GM12878 (cell line): ENCODE data around the gene CUL5. TPM values are rescaled to one million over a fixed set of nuclear protein-coding genes. Genes with fewer than 3 reads are reported as not detected.

Experiments
- ATAC-seq: fragments of 200-7000 bp; cut with Tn5 transposase; 3 replicates; pipeline ENCODE4 v1.9.1; 2020; ENCODE audit warnings: mild to moderate bottlenecking, moderate library complexity
- BruUV-seq: library from RNA; stranded (reverse); fragments of 400-500 nt; replicated peaks from 2 replicates; lab custom pipeline; 2021; lab: Mats Ljungman, UMichigan
- CTCF ChIA-PET: fragments of 300-600 bp; sonication (Branson Sonifier 250); formaldehyde crosslinking; extraction: SDS; loops from one replicate; lab custom pipeline; 2021; ENCODE audit warnings: inconsistent platforms; lab: Yijun Ruan, JAX
- POLR2A ChIA-PET: fragments of 350-600 bp; formaldehyde crosslinking; extraction: SDS; loops from one replicate; lab custom pipeline; 2021; ENCODE audit warnings: inconsistent platforms; lab: Charles Lee
- RAD21 ChIA-PET: fragments of 300-600 bp; sonication (Branson Sonifier 250); formaldehyde crosslinking; loops from one replicate; lab custom pipeline; 2023; ENCODE audit warnings: antibody characterized with exemption; ENCODE audit not compliant: unreplicated experiment; lab: Charles Lee
- SMC1A ChIA-PET: fragments of 300-600 bp; sonication (Branson Sonifier 250); formaldehyde crosslinking; loops from one replicate; lab custom pipeline; 2023; ENCODE audit not compliant: unreplicated experiment, uncharacterized antibody; lab: Charles Lee
- DNase-seq: peaks from one replicate; pipeline ENCODE4 v3.0.0-alpha.2; 2011; ENCODE audit warnings: low read depth, low spot score
- FAIRE-seq: peaks from 3 replicates; lab custom pipeline; 2011; peaks lifted over from hg19 to GRCh38; lab: Jason Lieb, UNC
- H2AFZ ChIP-seq: 2 replicates; pipeline ENCODE4 v1.6.0; 2011; ENCODE audit warnings: low read depth, low read length, control low read depth; ENCODE audit not compliant: control insufficient read depth
- H3K27ac ChIP-seq: 2 replicates; pipeline ENCODE4 v1.5.1; 2011; ENCODE audit warnings: control low read depth; ENCODE audit not compliant: control insufficient read depth, insufficient read depth
- H3K27me3 ChIP-seq, 2 experiments: replicated peaks in 1 of 2; 2 replicates each; pipeline versions ENCODE4 v1.6.0 to v1.6.1; 2011; ENCODE audit warnings: low read length in 1 of 2; ENCODE audit not compliant: control insufficient read depth in 2 of 2, insufficient read depth in 2 of 2
- H3K36me3 ChIP-seq, 2 experiments: 2 replicates each; pipeline ENCODE4 v1.5.1; 2011; ENCODE audit warnings: low read length in 1 of 2; ENCODE audit not compliant: control insufficient read depth in 2 of 2, insufficient read depth in 2 of 2
- H3K4me1 ChIP-seq: 2 replicates; pipeline ENCODE4 v1.6.1; 2011; ENCODE audit warnings: mild to moderate bottlenecking, low read length, moderate library complexity, mixed read lengths; ENCODE audit not compliant: control insufficient read depth, insufficient read depth
- H3K4me2 ChIP-seq: 2 replicates; pipeline ENCODE4 v1.6.0; 2011; ENCODE audit warnings: control low read depth; ENCODE audit not compliant: control insufficient read depth, insufficient read depth
- H3K4me3 ChIP-seq: fragments of 200-600 bp; sonication (generic); 2 replicates; pipeline ENCODE4 v1.5.1; 2016
- H3K79me2 ChIP-seq: 2 replicates; pipeline ENCODE4 v1.6.0; 2011; ENCODE audit warnings: low read length; ENCODE audit not compliant: control insufficient read depth, insufficient read depth
- H3K9ac ChIP-seq: 2 replicates; pipeline ENCODE4 v1.8.0; 2011; ENCODE audit warnings: low read length, control low read depth, mixed read lengths; ENCODE audit not compliant: control insufficient read depth, insufficient read depth
- H3K9me3 ChIP-seq: replicated peaks from 3 replicates; pipeline ENCODE4 v1.5.1; 2011; ENCODE audit warnings: mild to moderate bottlenecking, low read length; ENCODE audit not compliant: control insufficient read depth, insufficient read depth
- H4K20me1 ChIP-seq: 2 replicates; pipeline ENCODE4 v1.6.0; 2011; ENCODE audit not compliant: control insufficient read depth, insufficient read depth
- CEBPZ ChIP-seq: fragments of 150-350 bp; IDR thresholded peaks from 2 replicates; pipeline ENCODE4 v1.6.1; 2016; ENCODE audit warnings: low read depth, low read length
- EGR1 ChIP-seq, 2 experiments: IDR thresholded peaks; 1 replicate in 1 of 2; 2 replicates in 1 of 2; pipeline ENCODE4 v1.6.1; 2011 to 2012; ENCODE audit warnings: low read depth in 2 of 2, low read length in 2 of 2, borderline replicate concordance in 1 of 2, mild to moderate bottlenecking in 1 of 2, moderate library complexity in 1 of 2
- MEF2A ChIP-seq: IDR thresholded peaks from 2 replicates; pipeline ENCODE4 v1.6.1; 2011; ENCODE audit warnings: low read depth, mild to moderate bottlenecking, low read length, moderate library complexity; ENCODE audit not compliant: insufficient read depth
- PAX8 ChIP-seq: fragments of 450-650 bp; IDR thresholded peaks from 2 replicates; pipeline ENCODE4 v1.6.1; 2017; ENCODE audit warnings: mild to moderate bottlenecking, moderate library complexity
- PKNOX1 ChIP-seq: fragments of 450-650 bp; IDR thresholded peaks from 2 replicates; pipeline ENCODE4 v1.6.1; 2016; ENCODE audit warnings: mild to moderate bottlenecking
- POU2F2 ChIP-seq: IDR thresholded peaks from 3 replicates; pipeline ENCODE4 v1.6.1; 2011; ENCODE audit warnings: low read depth, mild to moderate bottlenecking, low read length, borderline replicate concordance
- SMAD5 ChIP-seq: IDR thresholded peaks from 2 replicates; pipeline ENCODE4 v1.6.1; 2016; ENCODE audit warnings: antibody characterized with exemption, low read depth
- SMC3 ChIP-seq: IDR thresholded peaks from 2 replicates; pipeline ENCODE4 v1.6.1; 2011; ENCODE audit warnings: low read length, improper control_type of control experiment, borderline replicate concordance
- YBX1 ChIP-seq: fragments of 450-650 bp; IDR thresholded peaks from 2 replicates; pipeline ENCODE4 v1.6.1; 2016; ENCODE audit warnings: antibody characterized with exemption
- ZZZ3 ChIP-seq: IDR thresholded peaks from 2 replicates; pipeline ENCODE4 v1.6.1; 2011; ENCODE audit warnings: low read depth; ENCODE audit not compliant: control insufficient read depth, insufficient read length
- WGBS: methylation state at CpG from one replicate; pipeline ENCODE4 v1.1.6; 2016; ENCODE audit warnings: low lambda C conversion rate; ENCODE audit not compliant: insufficient replicate concordance, insufficient coverage; ENCODE audit errors: missing lambda C conversion rate; 5-methylcytosine and 5-hydroxymethylcytosine counted together
- in situ Hi-C: fragments of 300-500 bp; cut with MboI; formaldehyde crosslinking; loops from 9 replicates; pipeline ENCODE4 v1.14.3; 2018; ENCODE audit warnings: mixed read lengths
- intact Hi-C: fragments of 100-400 bp; cut with micrococcal nuclease; formaldehyde crosslinking; loops from one replicate; pipeline ENCODE4 v1.14.2; 2022; ENCODE audit not compliant: unreplicated experiment
- polyA plus RNA-seq, 11 experiments: library from polyadenylated mRNA; depleted of rRNA in 4 of 11; unstranded in 6 of 11; stranded (reverse) in 5 of 11; fragments of >200 nt; fragmentation: Nextera tagmentation in 4 of 11; fragmentation: Illumina TruSeq in 1 of 11; extraction: Ambion mirVana in 4 of 11; extraction: Trizol in 1 of 11; gene quantifications; 1 replicate in 1 of 11; 2 replicates in 10 of 11; pipeline versions ENCODE4 v1.2.1 to v1.2.3, GENCODE V29; 2011 to 2016; ENCODE audit warnings: inconsistent platforms in 2 of 11, missing spikeins in 2 of 11, low read depth in 1 of 11
- total RNA-seq, 4 experiments: library from RNA; depleted of rRNA in 3 of 4; stranded (reverse); fragments of >200 nt in 3 of 4; fragmentation: Illumina TruSeq in 1 of 4; extraction: Trizol in 1 of 4; gene quantifications; 2 replicates each; pipeline versions ENCODE4 v1.2.1 to v1.2.3, GENCODE V29; 2013 to 2021

The CUL5 gene
- total and polyA plus RNA-seq, 10 of the 15 experiments (the other 5 are each of a cell fraction or from before 2014, with no cell fraction given) = 9.1 to 37.6 (median 18.3) TPM

GRCh38 chr11:108018708-108019107, 10.0 kb downstream of the CUL5 start (continued):
- TF ChIP-seq POU2F2 = no peak
- no peak for TF ChIP-seq YBX1
- TF ChIP-seq PKNOX1 = no peak
- TF ChIP-seq MEF2A = no peak
- TF ChIP-seq EGR1 (IDR thresholded peaks at IDR 0.05; ENCODE audit: borderline replicate concordance in 1 of 2, low read depth in 2 of 2, low read length in 2 of 2) = no peak
- no peak for TF ChIP-seq PAX8
- no peak for TF ChIP-seq ZZZ3

DNA sequence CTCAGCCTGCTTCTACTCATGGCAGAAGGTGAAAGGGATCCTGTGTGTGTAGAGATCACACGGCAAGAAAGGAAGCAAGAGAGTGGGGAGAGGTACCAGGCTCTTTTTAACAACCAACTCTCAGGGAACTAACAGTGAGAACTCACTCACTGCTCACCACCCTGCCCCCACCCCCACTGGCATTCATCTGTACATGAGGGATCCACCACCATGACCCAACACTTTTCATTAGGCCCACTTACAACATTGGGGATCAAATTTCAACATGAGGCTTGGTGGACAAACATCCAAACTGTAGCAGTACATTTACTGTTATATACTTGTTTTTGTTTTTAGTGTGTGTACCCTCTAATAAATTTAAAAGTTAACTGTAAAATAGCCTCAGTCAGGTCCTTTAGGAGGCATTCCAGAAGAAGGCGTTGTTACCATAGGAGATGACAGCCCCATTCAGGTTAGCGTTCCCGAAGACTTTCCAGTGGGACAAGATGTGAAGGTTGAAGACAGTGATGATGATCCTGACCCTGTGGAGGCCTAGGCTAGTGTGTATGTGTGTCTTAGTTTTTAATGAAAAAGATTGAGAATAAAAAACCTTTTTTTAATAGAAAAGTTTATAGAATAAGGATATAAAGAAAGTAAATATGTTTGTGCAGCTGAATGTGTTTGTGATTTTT, 11.3 kb downstream of the CUL5 start:
- FAIRE-seq = no peak
- no peak for DNase-seq
- Histone ChIP-seq H2AFZ (no peak overlapping the region), H4K20me1 (peaks cover 4% of the 10 kb centered on the region; the same call in 1 of the 2 replicates), H3K9me3 (no peaks in the 10 kb centered on the region), H3K79me2 (peaks cover 87% of the 10 kb centered on the region), H3K27me3 (no peaks in the 10 kb centered on the region), H3K4me2 (no peak overlapping the region), H3K27ac (no peak overlapping the region), H3K36me3 (peaks cover 0 to 6% of the 10 kb centered on the region in 2 experiments; a peak in 3 of 4 replicates), H3K4me3 (no peak overlapping the region), H3K9ac (no peak overlapping the region), H3K4me1 (peaks cover 1% of the 10 kb centered on the region; the same call in 1 of the 2 replicates)
- TF ChIP-seq CEBPZ (no peak), SMAD5 (no peak), SMC3 (no peak), ZZZ3 (no peak), POU2F2 (no peak)
- POLR2A ChIA-PET = interaction anchor here (0.8 to 2.1 kb wide), 2 partner anchors 11 to 55 kb away, joined by 3 to 5 read pairs; partner anchors contain the start of gene CUL5
- SMC1A ChIA-PET = interaction anchor here (1.5 to 2.4 kb wide), 2 partner anchors 11 kb away, joined by 6 to 7 read pairs; partner anchors contain the start of gene CUL5
- WGBS = 84% methylated on average over 4 of the region's 4 CpGs
- in situ Hi-C loops = no loop called here
- BruUV-seq = no TSS peak
- intact Hi-C loops = loop anchor here (10.0 kb wide), 1 partner anchor 645 kb away; the partner anchor contains the start of gene DDX10
- no peak for ATAC-seq
- RAD21 ChIA-PET = interaction anchor here (1.6 kb wide), 1 partner anchor 11 kb away, joined by 5 read pairs; the partner anchor contains the start of gene CUL5
- CTCF ChIA-PET = interaction anchor here (1.8 to 2.3 kb wide), 3 partner anchors 11 to 103 kb away, joined by 4 to 16 read pairs (median 13); partner anchors contain the start of gene CUL5
